Skin of body (tissue), 2 donors: ENCODE measurements around the gene CPA2. TPM values are rescaled to one million over a fixed set of nuclear protein-coding genes. Genes with fewer than 3 reads are reported as not detected.
A peak's percentile ranks its signal among the peaks of the same experiment; 100 is the strongest.

ENCODE experiments used
- DNase-seq: peaks from one replicate; lab custom pipeline; 2025; lab: John Stamatoyannopoulos, UW
- total RNA-seq: library from RNA; depleted of rRNA; stranded (reverse); fragments of >200 nt; gene quantifications from one replicate; pipeline ENCODE4 v1.2.3, GENCODE V29; 2014

The CPA2 gene
- total RNA-seq, 1 donor from 2014 or later = not detected

DNA sequence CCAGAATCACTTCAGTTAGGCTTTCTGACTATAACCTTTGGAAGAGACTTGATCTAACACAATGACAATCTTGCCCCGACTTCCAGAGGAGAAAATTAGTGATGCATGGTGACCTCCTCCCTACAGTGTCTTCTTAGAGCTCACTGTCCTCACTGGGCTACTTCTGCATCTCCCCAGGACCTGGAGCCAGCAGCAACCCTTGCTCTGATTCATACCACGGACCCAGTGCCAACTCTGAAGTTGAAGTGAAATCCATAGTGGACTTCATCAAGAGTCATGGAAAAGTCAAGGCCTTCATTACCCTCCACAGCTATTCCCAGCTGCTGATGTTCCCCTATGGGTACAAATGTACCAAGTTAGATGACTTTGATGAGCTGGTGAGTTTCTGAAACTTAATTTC lies 12.6 kb downstream of the CPA2 start:
- no peak for DNase-seq

DNA sequence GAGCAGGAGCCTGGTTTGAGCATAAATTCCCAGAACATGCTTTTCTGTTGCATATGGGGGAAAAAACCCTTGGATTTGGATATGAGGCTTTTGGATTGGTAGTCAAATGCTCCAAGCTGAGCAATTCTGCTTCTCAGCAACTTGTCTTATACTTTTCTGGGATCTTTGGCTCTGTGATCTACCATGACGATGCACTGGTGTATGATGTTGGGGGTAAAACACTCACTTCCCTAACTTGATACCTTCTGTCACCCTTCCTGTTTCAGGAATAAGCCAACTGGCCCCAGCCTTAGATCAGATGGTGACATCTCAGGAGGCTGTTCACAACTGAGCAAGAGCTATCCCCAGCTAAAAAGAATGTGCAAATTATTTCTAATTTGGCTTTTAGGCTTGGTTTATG lies 13.2 kb downstream of the CPA2 start:
- peak; percentile 94 for DNase-seq

- peak; percentile 93 for DNase-seq
Observed at GRCh38 chr7:130281260-130281659, 14.6 kb downstream of the CPA2 start.

GRCh38 chr7:130286881-130287280 lies 20.2 kb downstream of the CPA2 start:
- no peak for DNase-seq

DNA sequence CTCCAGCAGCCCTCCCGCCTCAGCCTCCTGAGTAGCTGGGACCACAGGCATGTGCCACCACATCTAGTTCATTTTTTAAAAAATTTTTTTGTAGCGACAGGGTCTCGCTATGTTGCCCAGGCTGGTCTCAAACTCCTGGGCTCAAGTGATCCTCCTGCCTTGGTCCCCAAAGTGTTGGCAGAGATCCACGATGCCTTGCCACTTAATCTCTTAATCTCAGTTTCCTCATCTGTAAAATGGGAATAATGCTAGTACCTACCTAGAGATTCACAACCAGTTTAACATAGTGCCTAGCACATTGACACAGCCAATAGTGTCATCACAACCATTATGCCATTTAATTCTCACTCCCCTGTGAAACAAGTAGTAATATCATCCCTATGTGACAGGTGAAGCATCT lies 21.5 kb downstream of the CPA2 start:
- DNase-seq = no peak

- DNase-seq = no peak
Observed at GRCh38 chr7:130288829-130289228, 22.2 kb downstream of the CPA2 start.

DNA sequence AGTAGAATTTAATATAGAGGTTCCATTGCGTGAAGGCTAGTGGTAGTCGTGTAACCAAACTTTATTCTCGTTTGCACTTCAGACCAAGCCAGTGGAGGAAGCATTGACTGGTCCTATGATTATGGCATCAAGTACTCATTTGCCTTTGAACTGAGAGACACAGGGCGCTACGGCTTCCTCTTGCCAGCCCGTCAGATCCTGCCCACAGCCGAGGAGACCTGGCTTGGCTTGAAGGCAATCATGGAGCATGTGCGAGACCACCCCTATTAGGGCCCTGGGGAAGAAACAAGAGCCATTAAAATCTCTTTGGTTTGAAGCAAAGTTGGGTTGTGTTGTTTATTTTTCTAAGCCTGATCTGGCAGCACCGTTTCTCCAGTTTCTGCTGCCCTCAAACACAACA lies 22.8 kb downstream of the CPA2 start:
- no peak for DNase-seq

DNA sequence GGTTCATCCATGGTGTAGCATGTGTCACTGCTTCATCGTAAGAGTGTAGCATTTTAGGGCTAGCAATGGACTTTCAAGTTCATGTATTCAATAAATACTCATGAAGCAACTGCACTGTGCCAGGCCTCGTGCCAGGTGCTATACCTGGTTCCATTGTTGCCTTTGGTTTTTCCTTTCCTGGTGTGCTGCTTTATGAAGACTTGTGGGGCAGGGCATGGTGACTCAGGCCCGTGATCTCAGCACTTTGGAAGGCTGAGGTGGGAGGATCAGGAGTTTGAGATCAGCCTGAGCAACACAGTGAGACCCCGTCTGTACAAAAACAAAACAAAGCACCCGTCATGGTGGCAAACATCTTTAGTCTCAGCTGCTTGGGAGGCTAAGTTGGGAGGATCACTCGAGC lies 24.1 kb downstream of the CPA2 start:
- no peak for DNase-seq

DNA sequence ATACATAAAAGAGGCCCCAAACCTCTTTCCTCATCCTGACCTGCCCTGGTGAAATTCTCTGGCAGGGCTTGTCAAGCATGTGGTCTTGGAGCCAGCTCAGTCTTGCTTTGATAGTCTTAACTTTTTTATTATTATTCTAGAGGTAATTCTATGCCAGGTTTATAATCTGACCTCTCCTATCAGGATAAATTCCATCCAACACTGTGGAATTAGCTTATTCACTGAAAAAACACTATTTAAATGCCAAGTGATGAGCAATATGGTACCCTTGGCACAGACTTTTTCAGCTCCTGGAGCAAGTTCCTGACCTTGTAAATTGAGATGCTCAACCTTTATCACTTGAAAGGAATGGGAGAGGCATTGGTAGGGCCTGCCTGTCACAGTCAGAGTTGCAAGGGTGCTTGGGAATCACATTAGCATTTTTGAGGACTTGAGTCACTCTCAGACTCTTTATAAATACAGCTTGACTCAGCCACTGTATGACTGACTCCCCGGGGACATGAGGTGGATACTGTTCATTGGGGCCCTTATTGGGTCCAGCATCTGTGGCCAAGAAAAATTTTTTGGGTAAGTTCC lies 26.1 kb downstream of the CPA2 start, which contains the start of gene CPA4:
Gene CPA4 (plus strand): TSS at position 480 of the 576 bp plus-strand sequence. CDS start 20 bp downstream, at position 500.
- DNase-seq = peak; percentile 63

GRCh38 chr7:130293521-130293920 lies 26.9 kb downstream of the CPA2 start:
- DNase-seq = no peak

GRCh38 chr7:130294314-130294713 lies 27.7 kb downstream of the CPA2 start:
- peak; percentile 71 for DNase-seq

DNA sequence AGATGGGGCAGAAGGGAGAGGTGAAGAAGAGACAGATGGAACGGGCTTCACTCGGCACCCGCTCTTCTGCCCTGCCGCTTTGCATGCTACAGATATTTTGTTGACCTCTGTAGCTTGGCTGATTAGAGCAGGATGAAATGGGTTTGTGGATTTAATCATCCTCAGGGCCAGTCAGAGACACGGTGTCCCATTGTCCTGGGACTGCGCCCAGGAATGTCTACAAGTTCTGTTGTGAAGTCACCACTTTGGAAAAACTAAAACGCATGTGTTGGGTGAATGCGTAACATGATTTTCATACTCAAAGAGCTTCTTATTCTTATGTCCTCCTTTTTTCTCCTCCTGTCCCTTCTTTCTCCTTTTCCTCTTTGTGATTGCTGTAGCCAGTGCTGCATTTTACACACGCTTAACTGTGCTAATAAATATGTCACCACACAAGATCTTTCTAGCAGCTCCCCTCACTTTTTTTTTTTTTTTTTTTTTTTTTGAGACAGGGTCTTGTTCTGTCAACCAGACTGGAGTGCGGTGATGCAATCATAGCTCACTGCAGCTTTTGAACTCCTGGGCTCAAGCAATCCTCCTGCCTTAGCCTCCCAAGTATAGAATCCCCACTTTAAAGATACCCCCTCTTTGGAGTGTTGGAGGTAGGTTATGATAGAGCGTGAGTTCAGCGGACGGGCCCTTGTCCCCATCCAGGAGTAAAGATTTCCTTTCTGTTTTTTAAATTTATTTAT lies 29.7 kb downstream of the CPA2 start:
- peak; percentile 71 for DNase-seq

DNA sequence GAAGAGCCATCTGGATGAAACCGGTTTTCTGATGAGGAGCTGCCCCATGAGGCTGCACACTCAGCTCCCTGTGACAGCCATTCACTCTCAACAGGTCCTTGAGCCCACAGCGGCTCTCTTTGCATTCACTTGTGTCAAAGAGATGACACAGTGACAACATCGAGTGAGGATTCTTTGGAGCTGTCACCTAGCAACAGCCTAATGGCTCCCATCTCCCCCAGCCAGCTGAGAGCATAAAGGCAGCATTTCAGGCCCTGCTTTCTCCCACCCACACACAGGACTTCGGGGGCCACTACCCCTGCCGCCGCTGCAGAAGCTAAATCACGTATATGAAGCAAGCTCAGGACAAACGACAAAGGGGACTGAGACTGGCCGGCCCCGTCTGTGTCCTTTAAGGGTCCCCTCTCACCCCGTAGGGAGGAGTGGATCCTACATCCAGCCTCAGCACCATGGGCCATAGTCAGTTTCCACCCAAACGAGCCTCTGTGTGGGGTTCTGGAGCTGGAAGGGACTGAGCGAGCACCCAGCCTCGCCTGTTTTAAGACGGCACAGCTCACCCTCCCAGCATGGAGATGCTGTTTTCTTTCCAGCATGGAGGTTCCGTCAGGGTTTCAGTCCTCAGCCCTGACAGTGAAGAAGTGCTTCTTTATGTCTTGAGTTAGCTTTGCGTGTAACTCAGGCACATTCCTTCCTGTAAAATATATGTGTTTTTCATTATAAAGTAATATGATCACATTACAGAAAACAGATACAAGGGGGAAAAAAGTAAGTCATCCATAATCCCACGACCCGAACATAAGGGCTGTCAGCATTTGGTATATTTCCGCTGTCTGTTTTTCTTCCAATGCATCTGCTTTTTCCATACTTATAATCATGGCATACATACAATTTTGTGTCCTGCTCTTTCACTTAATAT lies 31.2 kb downstream of the CPA2 start:
- peak; percentile 98 for DNase-seq

- no peak for DNase-seq
Observed at GRCh38 chr7:130298544-130299326, 32.1 kb downstream of the CPA2 start.

- DNase-seq = peak; percentile 94
Observed at GRCh38 chr7:130299866-130300265, 33.2 kb downstream of the CPA2 start.

DNA sequence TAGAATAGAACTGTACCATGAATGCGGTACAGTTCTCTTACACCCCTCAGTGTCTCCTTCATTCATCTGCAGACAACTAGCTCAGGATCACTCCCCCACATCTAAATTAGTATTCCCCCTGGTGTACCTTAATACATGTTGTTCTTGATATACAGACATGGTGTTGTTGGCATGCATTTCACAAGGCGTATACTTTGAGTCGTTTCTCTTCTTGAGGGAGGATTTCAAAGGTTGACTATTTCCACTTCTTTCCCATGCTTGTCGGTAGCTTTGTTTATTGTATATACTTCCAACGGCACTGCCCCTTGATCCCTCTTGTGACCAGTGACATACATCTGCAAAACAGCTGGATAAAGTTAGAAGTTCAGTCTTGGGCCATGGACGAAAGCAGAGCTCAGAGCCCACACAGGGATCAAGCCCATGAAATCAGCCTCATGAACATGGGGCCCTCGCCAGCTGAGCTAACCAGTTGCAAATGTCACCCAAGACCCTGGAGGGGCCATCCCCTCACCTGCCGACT lies 34.9 kb downstream of the CPA2 start:
- peak; percentile 11 for DNase-seq

GRCh38 chr7:130302649-130303048 lies 36.0 kb downstream of the CPA2 start:
- DNase-seq = no peak

DNA sequence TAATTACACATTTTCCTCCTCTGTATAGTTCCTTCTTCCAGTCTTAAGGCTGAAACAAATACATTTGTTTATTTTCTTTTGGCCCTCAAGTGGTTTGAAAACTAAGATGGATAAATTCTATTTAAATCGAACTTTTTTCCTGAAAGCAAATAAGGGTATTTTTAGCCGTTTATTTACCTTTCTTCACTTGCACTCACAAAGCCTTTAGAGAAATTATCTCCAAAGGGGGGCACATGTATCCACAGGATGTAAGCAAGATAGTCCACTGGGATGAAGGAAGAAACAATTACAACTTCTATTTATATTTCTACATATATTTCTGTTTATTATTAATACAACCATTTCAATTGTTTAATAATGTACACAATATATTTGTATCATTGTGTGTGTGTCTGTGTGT lies 36.5 kb downstream of the CPA2 start:
- DNase-seq = no peak

DNA sequence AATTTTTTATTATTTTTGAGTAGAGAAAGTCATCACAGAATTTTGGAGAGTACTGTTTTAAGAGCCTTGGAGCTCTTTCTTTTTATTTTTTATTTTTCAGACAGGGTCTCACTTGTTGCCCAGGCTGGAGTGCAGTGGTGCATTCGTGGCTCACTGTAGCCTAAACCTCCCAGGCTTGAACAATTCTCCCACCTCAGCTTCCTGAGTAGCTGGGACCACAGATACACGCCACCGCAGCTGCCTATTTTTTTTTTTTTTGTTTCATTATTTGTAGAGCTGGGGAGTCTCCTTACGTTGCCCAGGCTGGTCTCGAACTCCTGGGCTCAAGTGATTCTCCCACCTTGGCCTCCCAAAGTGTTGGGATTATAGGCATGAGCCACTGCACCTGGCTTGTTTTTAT lies 36.9 kb downstream of the CPA2 start:
- no peak for DNase-seq

- no peak for DNase-seq
Observed at GRCh38 chr7:130303982-130304381, 37.3 kb downstream of the CPA2 start.

- DNase-seq = no peak
Observed at GRCh38 chr7:130304878-130305277, 38.2 kb downstream of the CPA2 start.
